Measurements from ENCODE around the gene RIPPLY3.

The RIPPLY3 gene

GRCh38 chr21:37063433-37063832, 56.9 kb downstream of the RIPPLY3 start:
- no peak for DNase-seq (ENCODE audit: extremely low read depth, low read depth)
- TF ChIP-seq CTCF (IDR thresholded peaks at IDR 0.05; ENCODE audit: low read depth, low read length, missing control alignments), result no peak

GRCh38 chr21:37064841-37065240, 58.3 kb downstream of the RIPPLY3 start:
- no peak overlapping the region for H3K4me3 ChIP-seq (replicated peaks; ENCODE audit: low read depth, low read length)
- no peak for TF ChIP-seq CTCF (IDR thresholded peaks at IDR 0.05; ENCODE audit: low read depth, low read length, missing control alignments)
- no peak for DNase-seq (ENCODE audit: extremely low read depth, low read depth)

More at GRCh38 chr21:37063433-37063832, 56.9 kb downstream of the RIPPLY3 start:
- H3K4me3 ChIP-seq (replicated peaks; ENCODE audit: low read depth, low read length), result no peak overlapping the region

GRCh38 chr21:37065561-37066177, 59.2 kb downstream of the RIPPLY3 start:
- DNase-seq (ENCODE audit: extremely low read depth, low read depth), result no peak
- TF ChIP-seq CTCF (IDR thresholded peaks at IDR 0.05; ENCODE audit: low read depth, low read length, missing control alignments), result no peak
- H3K4me3 ChIP-seq (replicated peaks; ENCODE audit: low read depth, low read length), result no peak overlapping the region
